HepG2 (cell line): ENCODE measurements around the gene LAMC1. TPM values are rescaled to one million over a fixed set of nuclear protein-coding genes. Genes with fewer than 3 reads are reported as not detected.
A peak's percentile ranks its signal among the peaks of the same experiment; 100 is the strongest.
"Not testable (repeated sequence)": the region's sequence is repeated elsewhere in the genome, so short reads cannot be mapped to it uniquely, and the experiment has no call there.

Source experiments
- ATAC-seq: fragments of 200-7000 bp; cut with Tn5 transposase; 3 replicates; pipeline ENCODE4 v1.9.1; 2020; ENCODE audit warnings: mild to moderate bottlenecking, moderate library complexity
- BruUV-seq: library from RNA; stranded (reverse); fragments of 400-500 nt; replicated peaks from 2 replicates; lab custom pipeline; 2021; lab: Mats Ljungman, UMichigan
- CTCF ChIA-PET: fragments of 300-600 bp; formaldehyde crosslinking; extraction: SDS; loops from one replicate; lab custom pipeline; 2021; ENCODE audit warnings: low total read pairs, inconsistent platforms, low intra/inter-chr PET ratio; lab: Yijun Ruan, JAX
- POLR2A ChIA-PET: fragments of 350-600 bp; sonication (Branson Sonifier 250); formaldehyde crosslinking; loops from one replicate; lab custom pipeline; 2020; ENCODE audit warnings: antibody characterized with exemption, inconsistent platforms; lab: Yijun Ruan, JAX
- DNase-seq: peaks from one replicate; pipeline ENCODE4 v3.0.0-alpha.2; 2015; ENCODE audit warnings: low spot score
- FAIRE-seq: peaks from 3 replicates; lab custom pipeline; 2011; peaks lifted over from hg19 to GRCh38; lab: Jason Lieb, UNC
- H2AFZ ChIP-seq: one replicate; pipeline ENCODE4 v1.6.1; 2011; ENCODE audit warnings: low read length, inconsistent platforms
- H3K27ac ChIP-seq: fragments of 300-600 bp; 3 replicates; pipeline ENCODE4 v1.8.0; 2011; ENCODE audit warnings: mixed run types, mild to moderate bottlenecking, mixed read lengths, low read length, inconsistent platforms; ENCODE audit not compliant: insufficient read depth; ENCODE audit errors: extremely low read length
- H3K27me3 ChIP-seq, 2 experiments: fragments of 200-600 bp in 1 of 2; 2 replicates in 1 of 2; 3 replicates in 1 of 2; pipeline versions ENCODE4 v1.6.0 to v1.8.0; 2011; ENCODE audit warnings: low read length in 2 of 2, mild to moderate bottlenecking in 2 of 2, moderate library complexity in 2 of 2, inconsistent platforms in 1 of 2; ENCODE audit not compliant: insufficient read depth in 2 of 2, control insufficient read depth in 1 of 2
- H3K36me3 ChIP-seq, 2 experiments: fragments of 200-600 bp in 1 of 2; replicated peaks in 1 of 2; 2 replicates in 1 of 2; 3 replicates in 1 of 2; pipeline versions ENCODE4 v1.5.1 to v1.8.0; 2011; ENCODE audit warnings: low read length in 2 of 2, inconsistent platforms in 1 of 2; ENCODE audit not compliant: insufficient read depth in 2 of 2, control insufficient read depth in 1 of 2
- H3K4me1 ChIP-seq: 2 replicates; pipeline ENCODE4 v1.5.1; 2012; ENCODE audit warnings: low read length, inconsistent platforms; ENCODE audit not compliant: insufficient read depth
- H3K4me2 ChIP-seq: 2 replicates; pipeline ENCODE4 v1.6.0; 2011; ENCODE audit warnings: low read depth, low read length, inconsistent platforms
- H3K4me3 ChIP-seq, 3 experiments: fragments of 200-600 bp in 1 of 3; sonication (generic), shearing (Covaris generic) in 1 of 3; replicated peaks in 1 of 3; 2 replicates each; pipeline ENCODE4 v1.5.1; 2011 to 2016; ENCODE audit warnings: low read length in 3 of 3, inconsistent platforms in 2 of 3, low read depth in 2 of 3, mild to moderate bottlenecking in 2 of 3, control low read depth in 1 of 3, mixed read lengths in 1 of 3; ENCODE audit not compliant: insufficient read depth in 1 of 3
- H3K79me2 ChIP-seq: one replicate; pipeline ENCODE4 v1.6.1; 2011; ENCODE audit warnings: low read length, inconsistent platforms; ENCODE audit not compliant: insufficient read depth
- H3K9ac ChIP-seq: 2 replicates; pipeline ENCODE4 v1.6.0; 2011; ENCODE audit warnings: mild to moderate bottlenecking, low read depth, low read length, inconsistent platforms; ENCODE audit not compliant: insufficient read depth
- H3K9me3 ChIP-seq: 2 replicates; pipeline ENCODE4 v1.5.1; 2012; ENCODE audit warnings: mild to moderate bottlenecking, low read length
- H4K20me1 ChIP-seq: 2 replicates; pipeline ENCODE4 v1.6.0; 2011; ENCODE audit warnings: inconsistent platforms, mild to moderate bottlenecking, low read length, moderate library complexity; ENCODE audit not compliant: insufficient read depth
- CEBPB ChIP-seq: IDR thresholded peaks from 2 replicates; pipeline ENCODE4 v1.6.1; 2011; ENCODE audit warnings: low read depth, low read length, improper control_type of control experiment, borderline replicate concordance
- FOXA1 ChIP-seq, 2 experiments: fragments of 450-650 bp in 1 of 2; sonication (generic) in 1 of 2; formaldehyde crosslinking in 1 of 2; IDR thresholded peaks; 2 replicates each; pipeline versions ENCODE4 v1.4.0 to v1.6.1; 2016 to 2020; ENCODE audit warnings: missing genetic modification reagents in 1 of 2
- GFI1 ChIP-seq: sonication (generic); formaldehyde crosslinking; IDR thresholded peaks from 2 replicates; pipeline ENCODE4 v1.5.0; 2020; ENCODE audit warnings: missing genetic modification reagents, mild to moderate bottlenecking, borderline replicate concordance
- HDAC2 ChIP-seq: sonication (generic); formaldehyde crosslinking; IDR thresholded peaks from 2 replicates; pipeline ENCODE4 v1.4.0; 2020; ENCODE audit warnings: missing genetic modification reagents
- MLX ChIP-seq: IDR thresholded peaks from 2 replicates; pipeline ENCODE4 v1.6.1; 2016
- PPARG ChIP-seq: conservative IDR thresholded peaks from 2 replicates; pipeline ENCODE4 v1.6.1; 2016; ENCODE audit warnings: missing biosample characterization, missing genetic modification reagents
- RXRB ChIP-seq: IDR thresholded peaks from 2 replicates; pipeline ENCODE4 v1.6.1; 2016; ENCODE audit warnings: borderline replicate concordance, missing genetic modification reagents, missing compliant biosample characterization
- SIX1 ChIP-seq: sonication (generic); formaldehyde crosslinking; IDR thresholded peaks from 2 replicates; pipeline ENCODE4 v1.4.0; 2020; ENCODE audit warnings: missing genetic modification reagents, borderline replicate concordance
- SOX5 ChIP-seq: IDR thresholded peaks from 2 replicates; pipeline ENCODE4 v1.6.1; 2016; ENCODE audit warnings: borderline replicate concordance
- ZBTB25 ChIP-seq: IDR thresholded peaks from 2 replicates; pipeline ENCODE4 v1.6.1; 2018; ENCODE audit warnings: missing genetic modification reagents
- ZFY ChIP-seq: sonication (generic); formaldehyde crosslinking; IDR thresholded peaks from 2 replicates; pipeline ENCODE4 v1.4.0; 2020; ENCODE audit warnings: missing genetic modification reagents
- ZNF10 ChIP-seq: sonication (generic); formaldehyde crosslinking; IDR thresholded peaks from 2 replicates; pipeline ENCODE4 v1.4.0; 2020; ENCODE audit warnings: mild to moderate bottlenecking, low read depth, missing genetic modification reagents, borderline replicate concordance
- ZNF614 ChIP-seq: IDR thresholded peaks from 2 replicates; pipeline ENCODE4 v1.6.1; 2018; ENCODE audit warnings: missing biosample characterization, missing genetic modification reagents, inconsistent platforms, borderline replicate concordance
- ZNF7 ChIP-seq: IDR thresholded peaks from 2 replicates; pipeline ENCODE4 v1.6.1; 2016; ENCODE audit warnings: missing biosample characterization, missing genetic modification reagents
- ZNF792 ChIP-seq: IDR thresholded peaks from 2 replicates; pipeline ENCODE4 v1.6.1; 2016
- WGBS: methylation state at CpG from one replicate; pipeline ENCODE4 v1.1.6; 2017; ENCODE audit warnings: low lambda C conversion rate; 5-methylcytosine and 5-hydroxymethylcytosine counted together
- in situ Hi-C: cut with HindIII; loops from 2 replicates; pipeline ENCODE4 v1.10.0; 2017; ENCODE audit warnings: low pct_unique_long_range_greater_than_20kb; ENCODE audit not compliant: extremely low pct_ligation_motif_present
- intact Hi-C: fragments of 100-400 bp; cut with micrococcal nuclease; formaldehyde crosslinking; loops from one replicate; pipeline ENCODE4 v1.10.0; 2022; ENCODE audit not compliant: unreplicated experiment
- polyA plus RNA-seq, 8 experiments: library from polyadenylated mRNA; depleted of rRNA in 3 of 8; stranded (reverse) in 7 of 8; unstranded in 1 of 8; fragments of >200 nt; fragmentation: Illumina TruSeq in 4 of 8; extraction: Trizol in 4 of 8; gene quantifications; 2 replicates each; pipeline versions ENCODE4 v1.2.1 to v1.2.3, GENCODE V29; 2011 to 2016; ENCODE audit warnings: low read depth in 4 of 8, missing spikeins in 1 of 8, mixed read lengths in 1 of 8; ENCODE audit not compliant: insufficient read depth in 1 of 8
- total RNA-seq, 5 experiments: library from RNA; depleted of rRNA; stranded (reverse); fragments of >200 nt; fragmentation: Illumina TruSeq; extraction: Trizol; gene quantifications; 2 replicates each; pipeline ENCODE4 v1.2.3, GENCODE V29; 2016; ENCODE audit warnings: low read depth in 1 of 5
- TF ChIP-seq, protein P1 (sequence below): sonication (generic); formaldehyde crosslinking; IDR thresholded peaks from 2 replicates; pipeline ENCODE4 v1.4.0; 2020; ENCODE audit warnings: missing genetic modification reagents

LAMC1 gene
- total and polyA plus RNA-seq, 2 of the 13 experiments (the other 11 are each of a cell fraction or from before 2014, with no cell fraction given): 58.5 to 137 TPM

- H3K4me2 ChIP-seq, ATAC-seq, FAIRE-seq, DNase-seq, H3K9me3 ChIP-seq, H3K36me3 ChIP-seq, BruUV-seq, CTCF ChIA-PET, in situ Hi-C loops, H3K4me3 ChIP-seq, H2AFZ ChIP-seq, H3K27me3 ChIP-seq, H4K20me1 ChIP-seq, intact Hi-C loops: not testable (repeated sequence)
- Histone ChIP-seq H3K9ac (peak overlapping the region; percentile 48; the same call in 1 of the 2 replicates), H3K27ac (peak overlapping the region; percentile 81), H3K4me1 (peaks cover 95% of the 10 kb centered on the region), H3K79me2 (peaks cover 83% of the 10 kb centered on the region)
- WGBS: 86% methylated on average over 4 of the region's 7 CpGs
- POLR2A ChIA-PET: interaction anchor here (0.8 to 0.9 kb wide), 2 partner anchors 16 to 25 kb away, joined by 3 read pairs; no protein-coding TSS in a partner anchor
- TF ChIP-seq CEBPB: peak; percentile 16; the same call in 1 of the 2 replicates
- TF ChIP-seq, protein P1, sequence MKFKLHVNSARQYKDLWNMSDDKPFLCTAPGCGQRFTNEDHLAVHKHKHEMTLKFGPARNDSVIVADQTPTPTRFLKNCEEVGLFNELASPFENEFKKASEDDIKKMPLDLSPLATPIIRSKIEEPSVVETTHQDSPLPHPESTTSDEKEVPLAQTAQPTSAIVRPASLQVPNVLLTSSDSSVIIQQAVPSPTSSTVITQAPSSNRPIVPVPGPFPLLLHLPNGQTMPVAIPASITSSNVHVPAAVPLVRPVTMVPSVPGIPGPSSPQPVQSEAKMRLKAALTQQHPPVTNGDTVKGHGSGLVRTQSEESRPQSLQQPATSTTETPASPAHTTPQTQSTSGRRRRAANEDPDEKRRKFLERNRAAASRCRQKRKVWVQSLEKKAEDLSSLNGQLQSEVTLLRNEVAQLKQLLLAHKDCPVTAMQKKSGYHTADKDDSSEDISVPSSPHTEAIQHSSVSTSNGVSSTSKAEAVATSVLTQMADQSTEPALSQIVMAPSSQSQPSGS (CRISPR knock-in tag): 0 out of 2 replicates have a peak, but pooled peaks have one; percentile 9
- TF ChIP-seq ZNF7 (CRISPR knock-in tag): 0 out of 2 replicates have a peak, but pooled peaks have one; percentile 18
- TF ChIP-seq ZNF614: 0 out of 2 replicates have a peak, but pooled peaks have one; percentile 5
These were observed 49.4 kb downstream of the LAMC1 start for GRCh38 chr1:183072595-183072994.

- Histone ChIP-seq H3K4me3 (no peak overlapping the region), H3K27me3 (no peaks in the 10 kb centered on the region), H3K79me2 (peaks cover 81% of the 10 kb centered on the region), H3K4me1 (peaks cover 88% of the 10 kb centered on the region), H3K36me3 (no peaks in the 10 kb centered on the region; a peak in 1 of 5 replicates), H2AFZ (no peak overlapping the region), H3K9me3 (no peaks in the 10 kb centered on the region), H3K9ac (peak overlapping the region; percentile 48), H3K4me2 (peak overlapping the region; percentile 41), H4K20me1 (peaks cover 8% of the 10 kb centered on the region), H3K27ac (peak overlapping the region; percentile 81)
- intact Hi-C loops: loop anchor here (1.0 kb wide), 1 partner anchor 43 kb away; no protein-coding TSS in a partner anchor
- no TSS peak for BruUV-seq
- ChIA-PET CTCF (no interaction called here), POLR2A (interaction anchor here (0.9 kb wide), 1 partner anchor 25 kb away, joined by 3 read pairs; no protein-coding TSS in a partner anchor)
- peak; percentile 85 for FAIRE-seq
- peak; percentile 88 for ATAC-seq
- DNase-seq: peak; percentile 87
- in situ Hi-C loops: no loop called here
- TF ChIP-seq MLX (CRISPR knock-in tag): 0 out of 2 replicates have a peak, but pooled peaks have one; percentile 36
- TF ChIP-seq PPARG (CRISPR knock-in tag): peak; percentile 58
- TF ChIP-seq ZBTB25: no peak
- peak; percentile 56; the same call in 1 of the 2 replicates for TF ChIP-seq GFI1
- TF ChIP-seq SOX5 (CRISPR knock-in tag): peak; percentile 80; the same call in 1 of the 2 replicates
- TF ChIP-seq RXRB (CRISPR knock-in tag): peak; percentile 96
- TF ChIP-seq ZNF10: no peak
- no peak for TF ChIP-seq ZFY (CRISPR knock-in tag)
- 0 out of 2 replicates have a peak, but pooled peaks have one; percentile 19 for TF ChIP-seq ZNF792
- 0 out of 2 replicates have a peak, but pooled peaks have one; percentile 13 for TF ChIP-seq SIX1 (CRISPR knock-in tag)
- TF ChIP-seq FOXA1 (IDR thresholded peaks at IDR 0.05): no peak
- peak; percentile 14; the same call in 1 of the 2 replicates for TF ChIP-seq FOXA1 (CRISPR knock-in tag; IDR thresholded peaks at IDR 0.05)
- peak; percentile 61; the same call in 1 of the 2 replicates for TF ChIP-seq HDAC2 (CRISPR knock-in tag)
These were observed 50.1 kb downstream of the LAMC1 start for GRCh38 chr1:183073320-183073719.
